Measurements from ENCODE around the gene SLF2.
"Not testable (repeated sequence)": the region's sequence is repeated elsewhere in the genome, so short reads cannot be mapped to it uniquely, and the experiment has no call there.

SLF2 gene

GRCh38 chr10:100962351-100963080 is 49.8 kb downstream of the SLF2 start:
- DNase-seq (ENCODE audit: low spot score): no peak

- DNase-seq (ENCODE audit: low spot score): no peak
These were observed 51.1 kb downstream of the SLF2 start for GRCh38 chr10:100963826-100964225.

- DNase-seq (ENCODE audit: low spot score): no peak
These were observed 53.1 kb downstream of the SLF2 start for GRCh38 chr10:100965820-100966219.

- DNase-seq (ENCODE audit: low spot score): no peak
These were observed 54.1 kb downstream of the SLF2 start for GRCh38 chr10:100966887-100967286.

GRCh38 chr10:100967332-100967731 is 54.6 kb downstream of the SLF2 start:
- DNase-seq (ENCODE audit: low spot score): no peak

GRCh38 chr10:100968062-100968736 is 55.4 kb downstream of the SLF2 start:
- no peak for DNase-seq (ENCODE audit: low spot score)

GRCh38 chr10:100968863-100969186 is 56.1 kb downstream of the SLF2 start:
- DNase-seq (ENCODE audit: low spot score): no peak

- peak; percentile 23 for DNase-seq (ENCODE audit: low spot score)
These were observed 56.7 kb downstream of the SLF2 start, which contains the start of gene SEMA4G for GRCh38 chr10:100969187-100970075. TSS of gene SEMA4G (plus strand) at chr10:100969504. CDS start at chr10:100972913, 3,409 bp downstream.

GRCh38 chr10:100970076-100970913 is 57.5 kb downstream of the SLF2 start:
- DNase-seq (ENCODE audit: low spot score): no peak

- DNase-seq (ENCODE audit: low spot score): no peak
These were observed 58.4 kb downstream of the SLF2 start for GRCh38 chr10:100970914-100971811.

GRCh38 chr10:100972115-100972903 is 59.5 kb downstream of the SLF2 start:
- DNase-seq (ENCODE audit: low spot score): no peak

- no peak for DNase-seq (ENCODE audit: low spot score)
These were observed 60.3 kb downstream of the SLF2 start for GRCh38 chr10:100972904-100973535.

- DNase-seq (ENCODE audit: low spot score): not testable (repeated sequence)
These were observed 62.6 kb downstream of the SLF2 start for GRCh38 chr10:100975397-100975796.

GRCh38 chr10:100976906-100977305 is 64.1 kb downstream of the SLF2 start:
- DNase-seq (ENCODE audit: low spot score): no peak

GRCh38 chr10:100977436-100977835 is 64.7 kb downstream of the SLF2 start:
- DNase-seq (ENCODE audit: low spot score): no peak

- no peak for DNase-seq (ENCODE audit: low spot score)
These were observed 65.5 kb downstream of the SLF2 start for GRCh38 chr10:100978121-100978900.

- DNase-seq (ENCODE audit: low spot score): no peak
These were observed 66.1 kb downstream of the SLF2 start for GRCh38 chr10:100978901-100979195.

- no peak for DNase-seq (ENCODE audit: low spot score)
These were observed 67.1 kb downstream of the SLF2 start for GRCh38 chr10:100979791-100980272.

- no peak for DNase-seq (ENCODE audit: low spot score)
These were observed 67.5 kb downstream of the SLF2 start for GRCh38 chr10:100980311-100980710.
